K562 (cell line): Measurements from ENCODE around the gene FOXS1. TPM values are rescaled to one million over a fixed set of nuclear protein-coding genes. Genes with fewer than 3 reads are reported as not detected.

ENCODE experiments used
- ARNT ChIP-seq, 2 experiments: fragments of 450-650 bp; IDR thresholded peaks; 2 replicates each; pipeline ENCODE4 v1.6.1; 2016; ENCODE audit warnings: mild to moderate bottlenecking in 1 of 2
- BMI1 ChIP-seq: fragments of 150-350 bp; IDR thresholded peaks from 2 replicates; pipeline ENCODE4 v1.6.1; 2014; ENCODE audit warnings: low read length
- CBX5 ChIP-seq: IDR thresholded peaks from 2 replicates; pipeline ENCODE4 v1.6.1; 2014; ENCODE audit warnings: low read depth, borderline replicate concordance
- ETV1 ChIP-seq: fragments of 450-650 bp; conservative IDR thresholded peaks from 2 replicates; pipeline ENCODE4 v1.6.1; 2016; ENCODE audit warnings: missing genetic modification characterization, control low read depth, low read depth, missing compliant biosample characterization
- GATAD2A ChIP-seq: fragments of 450-650 bp; IDR thresholded peaks from 2 replicates; pipeline ENCODE4 v1.6.1; 2017
- HINFP ChIP-seq: fragments of 450-650 bp; conservative IDR thresholded peaks from 2 replicates; pipeline ENCODE4 v1.6.1; 2016; ENCODE audit warnings: missing genetic modification characterization, low read depth, mild to moderate bottlenecking, control low read depth, missing compliant biosample characterization
- KLF10 ChIP-seq: fragments of 250-450 bp; sonication (Bioruptor Pico); IDR thresholded peaks from 2 replicates; pipeline ENCODE4 v1.6.1; 2021; ENCODE audit warnings: matching md5 sums
- LEF1 ChIP-seq: fragments of 450-650 bp; IDR thresholded peaks from 2 replicates; pipeline ENCODE4 v1.6.1; 2016; ENCODE audit warnings: mild to moderate bottlenecking
- MBD2 ChIP-seq: sonication (generic); IDR thresholded peaks from 2 replicates; pipeline ENCODE4 v1.6.1; 2016; ENCODE audit warnings: low read depth, borderline replicate concordance
- NFATC3 ChIP-seq: fragments of 450-650 bp; IDR thresholded peaks from 2 replicates; pipeline ENCODE4 v1.6.1; 2017; ENCODE audit warnings: mild to moderate bottlenecking
- PCBP1 ChIP-seq: fragments of 200-400 bp; formaldehyde crosslinking; IDR thresholded peaks from 2 replicates; pipeline ENCODE4 v1.6.1; 2018; ENCODE audit warnings: mild to moderate bottlenecking, low read depth, low read length; ENCODE audit not compliant: poor library complexity, severe bottlenecking
- POLR2B ChIP-seq: fragments of 450-650 bp; IDR thresholded peaks from 2 replicates; pipeline ENCODE4 v1.6.1; 2018; ENCODE audit warnings: low read depth; ENCODE audit not compliant: partially characterized antibody
- POLR2G ChIP-seq: fragments of 200-400 bp; formaldehyde crosslinking; IDR thresholded peaks from 2 replicates; pipeline ENCODE4 v1.6.1; 2017; ENCODE audit warnings: low read depth, mild to moderate bottlenecking, antibody characterized with exemption, low read length, moderate library complexity
- POLR3G ChIP-seq: IDR thresholded peaks from 2 replicates; pipeline ENCODE4 v1.6.1; 2011; ENCODE audit not compliant: insufficient read length, insufficient replicate concordance; ENCODE audit errors: extremely low read depth
- SFPQ ChIP-seq: fragments of 200-400 bp; formaldehyde crosslinking; IDR thresholded peaks from 2 replicates; pipeline ENCODE4 v1.6.1; 2017; ENCODE audit warnings: mild to moderate bottlenecking, low read depth, low read length, moderate library complexity
- SPI1 ChIP-seq: IDR thresholded peaks from 2 replicates; pipeline ENCODE4 v1.6.1; 2011; ENCODE audit warnings: low read depth, low read length, control low read depth, borderline replicate concordance
- TCF7 ChIP-seq: sonication (generic); IDR thresholded peaks from 2 replicates; pipeline ENCODE4 v1.6.1; 2016; ENCODE audit warnings: antibody characterized with exemption, borderline replicate concordance
- ZBTB2 ChIP-seq: fragments of 450-650 bp; IDR thresholded peaks from 2 replicates; pipeline ENCODE4 v1.6.1; 2016; ENCODE audit warnings: antibody characterized with exemption
- ZBTB33 ChIP-seq: sonication (generic); formaldehyde crosslinking; IDR thresholded peaks from 2 replicates; pipeline ENCODE4 v1.8.1; 2023; ENCODE audit warnings: mild to moderate bottlenecking, missing genetic modification reagents
- ZNF121 ChIP-seq: sonication (generic); formaldehyde crosslinking; conservative IDR thresholded peaks from 2 replicates; pipeline ENCODE4 v1.8.0; 2022; ENCODE audit warnings: missing genetic modification reagents
- ZNF165 ChIP-seq: fragments of 250-450 bp; sonication (Bioruptor Pico); IDR thresholded peaks from 2 replicates; pipeline ENCODE4 v1.4.0; 2020; ENCODE audit warnings: borderline replicate concordance
- polyA plus RNA-seq, 8 experiments: library from polyadenylated mRNA; depleted of rRNA in 4 of 8; stranded (reverse) in 5 of 8; unstranded in 3 of 8; fragments of >200 nt; fragmentation: Nextera tagmentation in 2 of 8; fragmentation: Illumina TruSeq in 1 of 8; extraction: Ambion mirVana in 2 of 8; extraction: Trizol in 1 of 8; gene quantifications; 2 replicates each; pipeline versions ENCODE4 v1.2.1 to v1.2.3, GENCODE V29; 2011 to 2014; ENCODE audit warnings: inconsistent platforms in 1 of 8, missing spikeins in 1 of 8
- total RNA-seq, 7 experiments: library from RNA; depleted of rRNA in 6 of 7; stranded (reverse); fragments of >200 nt in 6 of 7; fragmentation: Illumina TruSeq in 2 of 7; extraction: Trizol in 2 of 7; gene quantifications; 2 replicates each; pipeline versions ENCODE4 v1.2.1 to v1.2.3, GENCODE V29; 2011 to 2021; ENCODE audit warnings: low replicate concordance in 1 of 7

FOXS1 gene
- total and polyA plus RNA-seq, 9 of the 15 experiments (the other 6 are each of a cell fraction or from before 2014, with no cell fraction given): not detected

- TF ChIP-seq ZNF165 (CRISPR knock-in tag) (no peak), HINFP (tag) (peak; percentile 55; the same call in 1 of the 2 replicates), CBX5 (no peak), KLF10 (no peak), PCBP1 (no peak), POLR2B (peak; percentile 31), SFPQ (no peak), ZNF121 (CRISPR knock-in tag) (peak; percentile 30; the same call in 1 of the 2 replicates), GATAD2A (no peak), SPI1 (0 out of 2 replicates have a peak, but pooled peaks have one; percentile 12), POLR2G (peak; percentile 53), ETV1 (tag) (no peak), ZBTB33 (CRISPR knock-in tag) (no peak), BMI1 (peak; percentile 89), NFATC3 (no peak), TCF7 (no peak), ZBTB2 (peak; percentile 34; the same call in 1 of the 2 replicates), POLR3G (no peak), ARNT (IDR thresholded peaks at IDR 0.05) (no peak), LEF1 (peak; percentile 37; the same call in 1 of the 2 replicates), MBD2 (no peak)
These were observed 34.0 kb upstream of the FOXS1 start (continued) for GRCh38 chr20:31879143-31879987.
